ENCODE results near the gene EPOP. TPM values are rescaled to one million over a fixed set of nuclear protein-coding genes. Genes with fewer than 3 reads are reported as not detected.

EPOP gene
- total RNA-seq, 4 donors from 2014 or later: 1.8 to 8.7 (median 3.3) TPM

DNA sequence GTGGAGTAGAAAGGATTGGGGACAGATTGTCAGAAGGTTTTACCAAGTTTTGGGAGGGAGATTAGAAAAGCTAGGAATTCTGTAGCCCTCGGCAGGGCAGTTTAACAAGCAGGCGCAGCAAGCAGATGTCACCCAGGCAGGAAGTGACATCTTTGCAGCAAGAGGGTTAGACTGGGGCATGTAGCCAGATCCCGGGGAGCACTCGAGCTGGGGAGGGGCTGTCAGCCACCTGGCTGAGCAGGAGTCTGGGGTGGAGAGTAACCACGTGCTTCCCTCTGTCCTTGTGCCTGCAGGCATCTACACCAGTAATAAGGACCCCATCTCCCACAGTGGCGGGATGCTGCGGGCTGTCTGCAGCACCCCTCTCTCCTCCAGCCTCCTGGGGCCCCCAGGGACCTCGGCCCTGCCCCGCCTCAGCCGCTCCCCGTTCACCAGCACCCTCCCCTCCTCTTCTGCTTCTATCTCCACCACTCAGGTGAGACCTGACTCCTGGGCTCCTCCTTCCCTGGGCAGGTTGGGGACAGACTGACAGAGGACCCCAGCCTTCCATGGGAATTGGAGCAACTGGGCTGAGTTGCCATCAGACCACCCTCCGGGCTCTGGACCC, 42.5 kb upstream of the EPOP start:
- intact Hi-C loops (cut with DNase I; ENCODE audit: low total_unique reads): no loop called here
- no peak for DNase-seq (ENCODE audit: low spot score in 2 of 2)
- TF ChIP-seq, protein P1, sequence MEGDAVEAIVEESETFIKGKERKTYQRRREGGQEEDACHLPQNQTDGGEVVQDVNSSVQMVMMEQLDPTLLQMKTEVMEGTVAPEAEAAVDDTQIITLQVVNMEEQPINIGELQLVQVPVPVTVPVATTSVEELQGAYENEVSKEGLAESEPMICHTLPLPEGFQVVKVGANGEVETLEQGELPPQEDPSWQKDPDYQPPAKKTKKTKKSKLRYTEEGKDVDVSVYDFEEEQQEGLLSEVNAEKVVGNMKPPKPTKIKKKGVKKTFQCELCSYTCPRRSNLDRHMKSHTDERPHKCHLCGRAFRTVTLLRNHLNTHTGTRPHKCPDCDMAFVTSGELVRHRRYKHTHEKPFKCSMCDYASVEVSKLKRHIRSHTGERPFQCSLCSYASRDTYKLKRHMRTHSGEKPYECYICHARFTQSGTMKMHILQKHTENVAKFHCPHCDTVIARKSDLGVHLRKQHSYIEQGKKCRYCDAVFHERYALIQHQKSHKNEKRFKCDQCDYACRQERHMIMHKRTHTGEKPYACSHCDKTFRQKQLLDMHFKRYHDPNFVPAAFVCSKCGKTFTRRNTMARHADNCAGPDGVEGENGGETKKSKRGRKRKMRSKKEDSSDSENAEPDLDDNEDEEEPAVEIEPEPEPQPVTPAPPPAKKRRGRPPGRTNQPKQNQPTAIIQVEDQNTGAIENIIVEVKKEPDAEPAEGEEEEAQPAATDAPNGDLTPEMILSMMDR (IDR thresholded peaks at IDR 0.05): no peak
- TF ChIP-seq POLR2A (IDR thresholded peaks at IDR 0.05): no peak
- H3K4me3 ChIP-seq (ENCODE audit: low read depth, poor library complexity, severe bottlenecking): no peak overlapping the region
- WGBS, 2 donors: 70 to 74% methylated on average over 12 of the region's 12 CpGs

DNA sequence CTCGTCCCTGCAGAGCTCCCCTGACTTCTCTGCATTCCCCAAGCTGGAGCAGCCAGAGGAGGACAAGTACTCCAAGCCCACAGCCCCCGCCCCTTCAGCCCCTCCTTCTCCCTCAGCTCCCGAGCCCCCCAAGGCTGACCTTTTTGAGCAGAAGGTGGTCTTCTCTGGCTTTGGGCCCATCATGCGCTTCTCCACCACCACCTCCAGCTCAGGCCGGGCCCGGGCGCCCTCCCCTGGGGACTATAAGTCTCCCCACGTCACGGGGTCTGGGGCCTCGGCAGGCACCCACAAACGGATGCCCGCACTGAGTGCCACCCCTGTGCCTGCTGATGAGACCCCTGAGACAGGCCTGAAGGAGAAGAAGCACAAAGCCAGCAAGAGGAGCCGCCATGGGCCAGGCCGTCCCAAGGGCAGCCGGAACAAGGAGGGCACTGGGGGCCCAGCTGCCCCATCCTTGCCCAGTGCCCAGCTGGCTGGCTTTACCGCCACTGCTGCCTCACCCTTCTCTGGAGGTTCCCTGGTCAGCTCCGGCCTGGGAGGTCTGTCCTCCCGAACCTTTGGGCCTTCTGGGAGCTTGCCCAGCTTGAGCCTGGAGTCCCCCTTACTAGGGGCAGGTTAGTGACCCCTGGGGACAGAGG, 41.7 kb upstream of the EPOP start:
- DNase-seq (ENCODE audit: low spot score in 2 of 2): no peak
- 91 to 96% methylated on average over 18 of the region's 18 CpGs for WGBS, 2 donors
- H3K4me3 ChIP-seq (ENCODE audit: low read depth, poor library complexity, severe bottlenecking): no peak overlapping the region
- TF ChIP-seq, protein P1 (IDR thresholded peaks at IDR 0.05): no peak
- no peak for TF ChIP-seq POLR2A (IDR thresholded peaks at IDR 0.05)
- intact Hi-C loops (cut with DNase I; ENCODE audit: low total_unique reads): no loop called here

DNA sequence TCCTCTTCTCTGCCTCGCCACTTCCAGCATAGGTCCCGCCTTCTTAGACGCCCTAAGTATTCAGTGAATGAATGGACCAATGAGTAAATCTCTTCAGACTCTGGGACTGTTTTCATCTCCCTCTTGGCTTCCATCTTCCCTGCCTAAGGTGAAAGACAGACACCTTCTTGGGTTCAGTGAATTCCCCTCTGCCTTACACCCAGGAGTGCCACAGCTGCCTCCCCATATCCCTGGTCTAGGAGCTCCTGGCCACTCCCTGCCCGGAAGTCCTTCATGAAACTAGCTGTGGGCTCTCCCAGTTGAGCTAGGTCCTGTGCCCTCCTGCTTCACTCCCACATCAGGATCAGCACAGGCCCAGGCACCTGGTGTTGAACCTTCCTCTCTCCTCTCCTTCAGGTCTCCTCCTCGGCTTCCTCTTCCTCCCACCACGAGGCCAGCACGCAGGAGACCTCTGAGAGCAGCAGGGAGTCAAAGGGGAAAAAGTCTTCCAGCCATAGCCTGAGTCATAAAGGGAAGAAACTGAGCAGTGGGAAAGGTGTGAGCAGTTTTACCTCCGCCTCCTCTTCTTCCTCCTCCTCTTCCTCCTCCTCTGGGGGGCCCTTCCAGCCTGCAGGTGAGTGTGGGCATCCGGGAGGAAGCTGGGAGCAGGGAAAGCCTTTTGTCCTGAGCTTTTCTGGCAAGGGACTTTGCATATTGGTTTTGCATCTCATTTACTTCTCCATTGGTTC, 40.6 kb upstream of the EPOP start:
- intact Hi-C loops (cut with DNase I; ENCODE audit: low total_unique reads): no loop called here
- TF ChIP-seq, protein P1 (IDR thresholded peaks at IDR 0.05): no peak
- TF ChIP-seq POLR2A (IDR thresholded peaks at IDR 0.05): no peak
- WGBS, 2 donors: 85% methylated on average over 9 of the region's 9 CpGs
- DNase-seq (ENCODE audit: low spot score in 2 of 2): no peak
- H3K4me3 ChIP-seq (ENCODE audit: low read depth, poor library complexity, severe bottlenecking): no peak overlapping the region

DNA sequence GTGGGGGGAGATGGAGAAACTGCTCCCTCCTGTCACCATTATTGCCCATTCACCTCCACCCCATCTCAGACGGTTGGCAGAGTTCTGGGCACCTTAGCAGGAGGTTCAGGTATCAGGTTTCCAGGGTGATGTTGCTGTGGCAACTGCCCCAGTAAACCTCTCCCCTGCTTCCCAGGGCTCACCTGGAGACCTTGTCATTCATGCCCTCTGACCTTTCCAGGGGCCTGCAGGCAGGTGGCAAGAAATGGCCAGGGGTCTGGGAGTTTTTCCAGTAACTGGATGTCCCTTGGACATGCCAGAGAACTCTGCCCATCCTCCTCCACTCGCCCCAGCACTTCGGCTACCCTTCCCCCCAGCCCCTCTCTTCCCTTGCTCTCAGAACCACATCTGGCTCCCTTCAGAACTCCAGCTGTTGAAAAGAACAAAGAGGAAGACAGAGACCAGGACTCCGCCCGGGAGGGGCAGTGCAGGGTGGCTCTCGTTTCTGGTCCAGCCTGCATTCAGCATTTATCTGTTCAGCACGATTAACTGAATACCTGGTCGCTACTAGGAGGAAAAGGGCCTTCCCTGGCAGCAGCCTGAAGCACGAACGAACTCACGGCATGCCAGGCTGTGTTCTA, 38.8 kb upstream of the EPOP start:
- no peak overlapping the region for H3K4me3 ChIP-seq (ENCODE audit: low read depth, poor library complexity, severe bottlenecking)
- DNase-seq (ENCODE audit: low spot score in 2 of 2): no peak
- TF ChIP-seq POLR2A (IDR thresholded peaks at IDR 0.05): no peak
- TF ChIP-seq, protein P1 (IDR thresholded peaks at IDR 0.05): no peak
- 67% methylated on average over 11 of the region's 11 CpGs for WGBS, 2 donors
- intact Hi-C loops (cut with DNase I; ENCODE audit: low total_unique reads): no loop called here

DNA sequence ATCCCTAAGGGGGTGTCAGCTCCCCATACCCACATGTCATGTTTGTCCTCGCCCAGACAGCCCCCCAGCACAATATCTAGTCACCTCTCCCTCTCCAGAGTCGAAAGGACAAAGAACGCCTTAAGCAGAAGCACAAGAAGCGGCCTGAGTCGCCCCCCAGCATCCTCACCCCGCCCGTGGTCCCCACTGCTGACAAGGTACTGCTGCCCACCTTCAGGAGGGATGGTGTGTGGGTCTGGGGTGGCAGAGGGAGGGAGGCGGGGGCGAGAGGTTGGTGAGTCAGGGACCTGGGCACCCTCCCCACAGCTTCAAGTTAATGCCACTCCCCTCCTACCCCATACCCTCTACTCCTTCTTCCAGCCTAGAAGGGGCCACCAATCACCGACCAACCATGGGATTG, 37.8 kb upstream of the EPOP start:
- no peak overlapping the region for H3K4me3 ChIP-seq (ENCODE audit: low read depth, poor library complexity, severe bottlenecking)
- TF ChIP-seq, protein P1 (IDR thresholded peaks at IDR 0.05): no peak
- TF ChIP-seq POLR2A (IDR thresholded peaks at IDR 0.05): no peak
- WGBS, 2 donors: 93% methylated on average over 10 of the region's 10 CpGs
- intact Hi-C loops (cut with DNase I; ENCODE audit: low total_unique reads): no loop called here
- no peak for DNase-seq (ENCODE audit: low spot score in 2 of 2)
